Endothelial cell of umbilical vein (primary cell): ENCODE measurements around the gene SUGP1. TPM values are rescaled to one million over a fixed set of nuclear protein-coding genes. Genes with fewer than 3 reads are reported as not detected.

Experiments
- BruUV-seq: library from RNA; stranded (reverse); fragments of 400-500 nt; replicated peaks from 2 replicates; lab custom pipeline; 2021; lab: Mats Ljungman, UMichigan
- CTCF ChIA-PET: fragments of 300-600, 350-600 bp; sonication (Branson Sonifier 250); formaldehyde crosslinking; loops from one replicate; lab custom pipeline; 2021; ENCODE audit warnings: antibody characterized with exemption, inconsistent platforms; lab: Charles Lee
- POLR2A ChIA-PET: fragments of 300-600, 350-600 bp; sonication (Branson Sonifier 250); formaldehyde crosslinking; loops from one replicate; lab custom pipeline; 2021; ENCODE audit warnings: antibody characterized with exemption, inconsistent platforms; lab: Charles Lee
- DNase-seq: peaks from one replicate; pipeline ENCODE4 v3.0.0-alpha.2; 2011; ENCODE audit warnings: low read depth, low spot score
- FAIRE-seq: peaks from 2 replicates; lab custom pipeline; 2011; peaks lifted over from hg19 to GRCh38; lab: Jason Lieb, UNC
- H2AFZ ChIP-seq: 2 replicates; pipeline ENCODE4 v1.6.0; 2012; ENCODE audit warnings: low read depth, low read length, control low read depth, inconsistent platforms
- H3K27ac ChIP-seq: 2 replicates; pipeline ENCODE4 v1.5.1; 2011; ENCODE audit warnings: low read depth, mild to moderate bottlenecking, control low read depth, low read length, moderate library complexity; ENCODE audit not compliant: insufficient read depth
- H3K27me3 ChIP-seq, 2 experiments: 2 replicates each; pipeline versions ENCODE4 v1.6.0 to v1.6.1; 2011; ENCODE audit warnings: low read length in 2 of 2, mixed read lengths in 1 of 2; ENCODE audit not compliant: control insufficient read depth in 2 of 2, insufficient read depth in 2 of 2
- H3K36me3 ChIP-seq, 2 experiments: 2 replicates in 1 of 2; 3 replicates in 1 of 2; pipeline ENCODE4 v1.5.1; 2011; ENCODE audit warnings: low read length in 2 of 2, mild to moderate bottlenecking in 1 of 2, moderate library complexity in 1 of 2; ENCODE audit not compliant: control insufficient read depth in 2 of 2, insufficient read depth in 2 of 2; ENCODE audit errors: extremely low read depth in 1 of 2
- H3K4me1 ChIP-seq: 3 replicates; pipeline ENCODE4 v1.5.1; 2011; ENCODE audit warnings: mild to moderate bottlenecking, low read length; ENCODE audit not compliant: control insufficient read depth, insufficient read depth; ENCODE audit errors: extremely low read depth
- H3K4me2 ChIP-seq: 2 replicates; pipeline ENCODE4 v1.6.1; 2011; ENCODE audit warnings: low read length, control low read depth, mixed read lengths; ENCODE audit not compliant: insufficient read depth
- H3K4me3 ChIP-seq, 3 experiments: fragments of 200-600 bp in 1 of 3; sonication (generic), shearing (Covaris generic) in 1 of 3; replicated peaks in 1 of 3; 2 replicates each; pipeline ENCODE4 v1.5.1; 2011 to 2016; ENCODE audit warnings: control low read depth in 3 of 3, low read length in 3 of 3, mild to moderate bottlenecking in 2 of 3, inconsistent platforms in 1 of 3, low read depth in 1 of 3, moderate library complexity in 1 of 3; ENCODE audit not compliant: insufficient read depth in 1 of 3
- H3K79me2 ChIP-seq: 2 replicates; pipeline ENCODE4 v1.6.0; 2012; ENCODE audit warnings: low read length, inconsistent platforms; ENCODE audit not compliant: control insufficient read depth, insufficient read depth
- H3K9ac ChIP-seq: replicated peaks from 2 replicates; pipeline ENCODE3; 2011; ENCODE audit warnings: low read length, control low read depth; ENCODE audit not compliant: insufficient read depth; ENCODE audit errors: extremely low read depth
- H3K9me1 ChIP-seq: replicated peaks from 3 replicates; pipeline ENCODE4 v1.6.0; 2011; ENCODE audit warnings: mild to moderate bottlenecking, low read length; ENCODE audit not compliant: control insufficient read depth, insufficient read depth; ENCODE audit errors: extremely low read depth
- H3K9me3 ChIP-seq: replicated peaks from 2 replicates; pipeline ENCODE4 v1.5.1; 2012; ENCODE audit warnings: low read length, inconsistent platforms; ENCODE audit not compliant: control insufficient read depth, insufficient read depth
- H4K20me1 ChIP-seq: replicated peaks from 2 replicates; pipeline ENCODE3; 2011; ENCODE audit warnings: mild to moderate bottlenecking, low read length; ENCODE audit not compliant: control insufficient read depth, insufficient read depth; ENCODE audit errors: extremely low read depth
- CTCF ChIP-seq, 2 donors: IDR thresholded peaks; 1 replicate in 1 of 2; 2 replicates in 1 of 2; pipeline ENCODE4 v1.5.1; 2011; ENCODE audit warnings: low read length in 2 of 2, mild to moderate bottlenecking in 2 of 2, moderate library complexity in 2 of 2, control low read depth in 1 of 2, inconsistent platforms in 1 of 2, low read depth in 1 of 2; ENCODE audit not compliant: insufficient read depth in 1 of 2; ENCODE audit errors: extremely low read depth in 1 of 2
- FOS ChIP-seq: IDR thresholded peaks from 2 replicates; pipeline ENCODE4 v1.6.1; 2011; ENCODE audit warnings: mild to moderate bottlenecking, low read length, moderate library complexity, borderline replicate concordance; ENCODE audit not compliant: insufficient read depth
- GATA2 ChIP-seq: IDR thresholded peaks from 2 replicates; pipeline ENCODE4 v1.7.0; 2011; ENCODE audit warnings: low read depth, mild to moderate bottlenecking, moderate library complexity, mixed read lengths, low read length; ENCODE audit not compliant: insufficient read length, insufficient read depth
- JUN ChIP-seq: IDR thresholded peaks from 2 replicates; pipeline ENCODE4 v1.6.1; 2011; ENCODE audit warnings: borderline replicate concordance, low read depth; ENCODE audit not compliant: insufficient read length, insufficient read depth
- MYC ChIP-seq: IDR thresholded peaks from one replicate; pipeline ENCODE4 v1.6.1; 2011; ENCODE audit warnings: mild to moderate bottlenecking, low read depth, low read length
- POLR2A ChIP-seq: IDR thresholded peaks from 2 replicates; pipeline ENCODE4 v1.6.1; 2012; ENCODE audit warnings: low read depth, mild to moderate bottlenecking, control low read depth, low read length
- POLR2AphosphoS5 ChIP-seq: IDR thresholded peaks from 2 replicates; pipeline ENCODE4 v1.6.1; 2012; ENCODE audit warnings: low read depth, mild to moderate bottlenecking, control low read depth, low read length, moderate library complexity; ENCODE audit not compliant: insufficient read depth
- dilution Hi-C: fragments of 300-500 bp; cut with MboI; formaldehyde crosslinking; loops from one replicate; pipeline ENCODE4 v1.15.0; 2019; ENCODE audit warnings: low sequenced_read_pairs; ENCODE audit not compliant: extremely low pct_ligation_motif_present
- intact Hi-C: fragments of 100-400 bp; cut with micrococcal nuclease; formaldehyde crosslinking; loops from one replicate; pipeline ENCODE4 v1.10.0; 2022
- polyA plus RNA-seq, 4 experiments: library from polyadenylated mRNA; depleted of rRNA in 3 of 4; stranded (reverse) in 3 of 4; unstranded in 1 of 4; fragments of >200 nt; gene quantifications; 2 replicates each; pipeline versions ENCODE4 v1.2.1 to v1.2.3, GENCODE V29; 2011 to 2012; ENCODE audit warnings: missing spikeins in 1 of 4
- total RNA-seq: library from RNA; stranded (reverse); gene quantifications from 2 replicates; pipeline ENCODE4 v1.2.3, GENCODE V29; 2021

Gene SUGP1
- total and polyA plus RNA-seq, 2 donors (not counting 3 experiments of a cell fraction or from before 2014, with no cell fraction given): 41.0 to 64.7 TPM

GRCh38 chr19:19305696-19306095 is 14.6 kb downstream of the SUGP1 start:
- H3K27ac ChIP-seq: no peak overlapping the region
- H3K36me3 ChIP-seq: peaks cover 15 to 69% of the 10 kb centered on the region in 2 experiments
- H3K4me3 ChIP-seq: no peak overlapping the region
- no peak overlapping the region for H3K9ac ChIP-seq
- no peak overlapping the region for H2AFZ ChIP-seq
- no peaks in the 10 kb centered on the region for H3K79me2 ChIP-seq
- H4K20me1 ChIP-seq: no peaks in the 10 kb centered on the region
- H3K27me3 ChIP-seq: no peaks in the 10 kb centered on the region
- TF ChIP-seq POLR2A (no peak), POLR2AphosphoS5 (no peak), MYC (no peak), CTCF (IDR thresholded peaks at IDR 0.05; ENCODE audit: extremely low read depth in 1 of 2, insufficient read depth in 1 of 2, low read depth in 1 of 2, low read length in 2 of 2) (no peak), JUN (no peak), GATA2 (no peak), FOS (no peak)
- dilution Hi-C loops (no loop called here), intact Hi-C loops (no loop called here)
- no peak for FAIRE-seq
- no peaks in the 10 kb centered on the region for H3K4me1 ChIP-seq
- BruUV-seq: no TSS peak
- POLR2A ChIA-PET: no interaction called here
- H3K9me3 ChIP-seq: no peaks in the 10 kb centered on the region
- no peaks in the 10 kb centered on the region for H3K9me1 ChIP-seq
- H3K4me2 ChIP-seq: no peak overlapping the region
- no peak for DNase-seq
- CTCF ChIA-PET: interaction anchor here (1.2 kb wide), 1 partner anchor 10 kb away, joined by 3 read pairs; no protein-coding TSS in a partner anchor
